Measurements from ENCODE around the gene METTL18.

The METTL18 gene

GRCh38 chr1:169834869-169835268 is 40.2 kb upstream of the METTL18 start:
- whole genome bisulfite sequencing (ENCODE audit: extremely low coverage, insufficient coverage, insufficient read length) = no CpG with 5 or more reads among the region's 1 CpG

DNA sequence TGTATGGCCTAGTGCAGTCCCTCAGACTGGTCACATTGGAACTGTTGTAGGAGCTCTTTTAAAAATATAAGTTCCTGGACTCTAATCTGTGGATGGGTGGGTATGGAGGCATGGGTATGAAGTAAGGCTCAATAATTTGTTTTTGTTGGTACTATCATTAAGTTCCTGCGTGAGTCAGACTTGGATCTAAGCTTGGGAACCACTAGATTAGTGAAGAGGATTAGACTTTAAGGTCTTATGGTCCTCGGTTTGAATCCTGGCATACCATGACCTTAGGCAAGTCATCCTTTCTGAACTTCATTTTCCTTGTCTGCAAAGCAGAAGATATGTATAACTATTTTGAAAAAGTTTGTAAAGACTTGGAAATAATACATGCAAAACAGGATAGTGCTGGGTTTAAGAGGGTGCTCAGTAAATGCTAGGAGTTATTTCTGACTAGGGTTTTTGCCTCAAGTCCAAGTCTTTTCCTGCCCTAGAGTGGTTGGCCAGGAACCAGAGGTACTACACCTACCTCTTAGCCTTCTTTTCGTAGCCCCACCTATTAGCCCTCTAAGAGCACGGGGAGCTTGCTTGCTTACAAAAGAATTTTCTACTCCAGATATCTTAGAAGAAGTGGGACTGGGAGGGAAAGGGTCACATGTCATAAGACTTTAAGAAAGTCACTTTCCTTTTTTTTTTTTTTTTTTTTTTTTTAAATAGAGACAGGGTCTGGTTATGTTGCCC is 38.6 kb upstream of the METTL18 start:
- H3K79me2 ChIP-seq (ENCODE audit: control insufficient read depth, insufficient read depth, low read length, poor library complexity) = no peaks in the 10 kb centered on the region
- no peak overlapping the region for H3K4me2 ChIP-seq (ENCODE audit: low read length)
- H3K18ac ChIP-seq (ENCODE audit: low read length) = no peak overlapping the region
- H4K8ac ChIP-seq (ENCODE audit: low read depth, low read length) = no peak overlapping the region
- no peak overlapping the region for H3K4ac ChIP-seq (ENCODE audit: low read depth, low read length)
- H3K27me3 ChIP-seq (ENCODE audit: insufficient read depth, low read length) = no peaks in the 10 kb centered on the region
- H2BK120ac ChIP-seq (ENCODE audit: insufficient read depth, low read length, poor library complexity) = no peak overlapping the region
- no peak for DNase-seq
- H2AK5ac ChIP-seq (ENCODE audit: low read length) = no peak overlapping the region
- H2BK12ac ChIP-seq (ENCODE audit: low read length) = no peak overlapping the region
- H3K4me1 ChIP-seq (ENCODE audit: control insufficient read depth in 1 of 2, insufficient read depth in 2 of 2, low read length in 2 of 2) = no peaks in the 10 kb centered on the region
- H3K36me3 ChIP-seq (ENCODE audit: control insufficient read depth in 1 of 2, insufficient read depth in 2 of 2, low read length in 2 of 2) = peaks cover 17 to 24% of the 10 kb centered on the region in 2 experiments
- no CpG with 5 or more reads among the region's 4 CpGs for WGBS (ENCODE audit: extremely low coverage, insufficient coverage, insufficient read length)
- no peak overlapping the region for H4K12ac ChIP-seq (ENCODE audit: low read depth, low read length)
- no peak overlapping the region for H2AFZ ChIP-seq (ENCODE audit: insufficient read depth, low read length, poor library complexity)
- H3K4me3 ChIP-seq (ENCODE audit: low read depth, low read length) = no peak overlapping the region
- H4K91ac ChIP-seq (ENCODE audit: low read depth, low read length) = no peak overlapping the region
- H3K27ac ChIP-seq (ENCODE audit: low read depth, low read length) = no peak overlapping the region
- no peak overlapping the region for H3K9ac ChIP-seq (ENCODE audit: low read length)
- no peak overlapping the region for H3K14ac ChIP-seq (ENCODE audit: low read length)
- H3K23ac ChIP-seq (ENCODE audit: low read length) = no peak overlapping the region
- no peaks in the 10 kb centered on the region for H3K9me3 ChIP-seq (ENCODE audit: insufficient read depth, low read depth, low read length)
- no peak overlapping the region for H2BK5ac ChIP-seq (ENCODE audit: low read depth, low read length, poor library complexity)
- H3K79me1 ChIP-seq (ENCODE audit: low read length) = no peaks in the 10 kb centered on the region

More at GRCh38 chr1:169834869-169835268, 40.2 kb upstream of the METTL18 start:
- Histone ChIP-seq H3K18ac (ENCODE audit: low read length) (no peak overlapping the region), H3K23ac (ENCODE audit: low read length) (no peak overlapping the region), H2AFZ (ENCODE audit: insufficient read depth, low read length, poor library complexity) (no peak overlapping the region), H2BK5ac (ENCODE audit: low read depth, low read length, poor library complexity) (no peak overlapping the region), H2AK5ac (ENCODE audit: low read length) (no peak overlapping the region), H3K27ac (ENCODE audit: low read depth, low read length) (no peak overlapping the region), H3K9me3 (ENCODE audit: insufficient read depth, low read depth, low read length) (no peaks in the 10 kb centered on the region), H4K12ac (ENCODE audit: low read depth, low read length) (no peak overlapping the region), H3K79me1 (ENCODE audit: low read length) (no peaks in the 10 kb centered on the region), H2BK12ac (ENCODE audit: low read length) (no peak overlapping the region), H2BK120ac (ENCODE audit: insufficient read depth, low read length, poor library complexity) (no peak overlapping the region), H3K79me2 (ENCODE audit: control insufficient read depth, insufficient read depth, low read length, poor library complexity) (no peaks in the 10 kb centered on the region), H3K14ac (ENCODE audit: low read length) (no peak overlapping the region), H4K91ac (ENCODE audit: low read depth, low read length) (no peak overlapping the region), H3K4ac (ENCODE audit: low read depth, low read length) (no peak overlapping the region), H3K27me3 (ENCODE audit: insufficient read depth, low read length) (no peaks in the 10 kb centered on the region), H3K4me1 (ENCODE audit: control insufficient read depth in 1 of 2, insufficient read depth in 2 of 2, low read length in 2 of 2) (no peaks in the 10 kb centered on the region), H3K36me3 (ENCODE audit: control insufficient read depth in 1 of 2, insufficient read depth in 2 of 2, low read length in 2 of 2) (peaks cover 17 to 28% of the 10 kb centered on the region in 2 experiments), H3K4me2 (ENCODE audit: low read length) (no peak overlapping the region), H4K8ac (ENCODE audit: low read depth, low read length) (no peak overlapping the region), H3K9ac (ENCODE audit: low read length) (no peak overlapping the region), H3K4me3 (ENCODE audit: low read depth, low read length) (no peak overlapping the region)
- DNase-seq = no peak

GRCh38 chr1:169829671-169830070 is 35.0 kb upstream of the METTL18 start:
- Histone ChIP-seq H3K14ac (ENCODE audit: low read length) (no peak overlapping the region), H3K23ac (ENCODE audit: low read length) (no peak overlapping the region), H3K27me3 (ENCODE audit: insufficient read depth, low read length) (no peaks in the 10 kb centered on the region), H3K4me1 (ENCODE audit: control insufficient read depth in 1 of 2, insufficient read depth in 2 of 2, low read length in 2 of 2) (no peaks in the 10 kb centered on the region), H3K18ac (ENCODE audit: low read length) (no peak overlapping the region), H3K4me2 (ENCODE audit: low read length) (no peak overlapping the region), H3K79me1 (ENCODE audit: low read length) (no peaks in the 10 kb centered on the region), H3K9ac (ENCODE audit: low read length) (no peak overlapping the region), H2AK5ac (ENCODE audit: low read length) (no peak overlapping the region), H3K4ac (ENCODE audit: low read depth, low read length) (no peak overlapping the region), H2AFZ (ENCODE audit: insufficient read depth, low read length, poor library complexity) (no peak overlapping the region), H4K91ac (ENCODE audit: low read depth, low read length) (no peak overlapping the region), H4K8ac (ENCODE audit: low read depth, low read length) (no peak overlapping the region), H3K36me3 (ENCODE audit: control insufficient read depth in 1 of 2, insufficient read depth in 2 of 2, low read length in 2 of 2) (peaks cover 22 to 33% of the 10 kb centered on the region in 2 experiments), H2BK120ac (ENCODE audit: insufficient read depth, low read length, poor library complexity) (no peak overlapping the region), H2BK12ac (ENCODE audit: low read length) (no peak overlapping the region), H3K79me2 (ENCODE audit: control insufficient read depth, insufficient read depth, low read length, poor library complexity) (no peaks in the 10 kb centered on the region), H2BK5ac (ENCODE audit: low read depth, low read length, poor library complexity) (no peak overlapping the region), H3K27ac (ENCODE audit: low read depth, low read length) (no peak overlapping the region), H3K4me3 (ENCODE audit: low read depth, low read length) (no peak overlapping the region), H4K12ac (ENCODE audit: low read depth, low read length) (no peak overlapping the region), H3K9me3 (ENCODE audit: insufficient read depth, low read depth, low read length) (no peaks in the 10 kb centered on the region)
- DNase-seq = no peak
- WGBS (ENCODE audit: extremely low coverage, insufficient coverage, insufficient read length) = no CpG with 5 or more reads among the region's 1 CpG

DNA sequence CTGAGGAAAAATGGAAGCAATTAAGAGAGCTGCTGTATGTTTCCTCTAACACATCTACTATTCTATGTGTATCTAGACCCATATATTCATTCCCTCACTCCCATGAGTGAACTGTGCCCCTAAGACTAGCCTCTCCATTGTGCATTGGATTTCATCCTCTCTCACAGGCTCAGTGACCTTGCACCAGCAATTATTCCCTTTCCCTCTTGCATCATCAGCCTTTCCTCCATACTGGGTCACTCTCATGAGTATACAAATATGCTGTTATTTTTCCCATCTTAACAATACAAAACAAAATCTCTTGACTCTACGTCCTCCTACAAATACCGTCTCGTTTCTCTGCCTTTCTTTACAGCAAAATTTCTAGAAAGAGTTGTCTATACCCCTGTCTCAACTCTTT is 29.4 kb upstream of the METTL18 start:
- no peak overlapping the region for H2BK5ac ChIP-seq (ENCODE audit: low read depth, low read length, poor library complexity)
- no peaks in the 10 kb centered on the region for H3K79me2 ChIP-seq (ENCODE audit: control insufficient read depth, insufficient read depth, low read length, poor library complexity)
- DNase-seq = no peak
- no peak overlapping the region for H3K4ac ChIP-seq (ENCODE audit: low read depth, low read length)
- no peak overlapping the region for H2AFZ ChIP-seq (ENCODE audit: insufficient read depth, low read length, poor library complexity)
- H2BK12ac ChIP-seq (ENCODE audit: low read length) = no peak overlapping the region
- no peak overlapping the region for H4K12ac ChIP-seq (ENCODE audit: low read depth, low read length)
- no peak overlapping the region for H2BK120ac ChIP-seq (ENCODE audit: insufficient read depth, low read length, poor library complexity)
- peaks cover 24 to 35% of the 10 kb centered on the region in 2 experiments for H3K36me3 ChIP-seq (ENCODE audit: control insufficient read depth in 1 of 2, insufficient read depth in 2 of 2, low read length in 2 of 2)
- no peaks in the 10 kb centered on the region for H3K79me1 ChIP-seq (ENCODE audit: low read length)
- no peak overlapping the region for H3K18ac ChIP-seq (ENCODE audit: low read length)
- H3K23ac ChIP-seq (ENCODE audit: low read length) = no peak overlapping the region
- no peak overlapping the region for H3K9ac ChIP-seq (ENCODE audit: low read length)
- no peak overlapping the region for H4K8ac ChIP-seq (ENCODE audit: low read depth, low read length)
- no peak overlapping the region for H4K91ac ChIP-seq (ENCODE audit: low read depth, low read length)
- H3K14ac ChIP-seq (ENCODE audit: low read length) = no peak overlapping the region
- no peak overlapping the region for H2AK5ac ChIP-seq (ENCODE audit: low read length)
- no peak overlapping the region for H3K27ac ChIP-seq (ENCODE audit: low read depth, low read length)
- H3K4me2 ChIP-seq (ENCODE audit: low read length) = no peak overlapping the region
- H3K4me1 ChIP-seq (ENCODE audit: control insufficient read depth in 1 of 2, insufficient read depth in 2 of 2, low read length in 2 of 2) = no peaks in the 10 kb centered on the region
- WGBS (ENCODE audit: extremely low coverage, insufficient coverage, insufficient read length) = 100% methylated on average over 3 of the region's 3 CpGs
- H3K4me3 ChIP-seq (ENCODE audit: low read depth, low read length) = no peak overlapping the region
- H3K9me3 ChIP-seq (ENCODE audit: insufficient read depth, low read depth, low read length) = peaks cover under 1% of the 10 kb centered on the region
- no peaks in the 10 kb centered on the region for H3K27me3 ChIP-seq (ENCODE audit: insufficient read depth, low read length)
